ENCODE measurements around the gene STAP1. TPM values are rescaled to one million over a fixed set of nuclear protein-coding genes. Genes with fewer than 3 reads are reported as not detected.
"Not testable (repeated sequence)": the region's sequence is repeated elsewhere in the genome, so short reads cannot be mapped to it uniquely, and the experiment has no call there.

Gene STAP1
- total and polyA plus RNA-seq, 10 of the 15 experiments (the other 5 are each of a cell fraction or from before 2014, with no cell fraction given): 4.6 to 19.4 (median 9.4) TPM

- POLR2A ChIA-PET; H3K79me2 ChIP-seq (ENCODE audit: control insufficient read depth, insufficient read depth, low read length); BruUV-seq (replicated peaks); H3K4me1 ChIP-seq (ENCODE audit: control insufficient read depth, insufficient read depth, low read length); SMC1A ChIA-PET (ENCODE audit: uncharacterized antibody, unreplicated experiment); H3K4me3 ChIP-seq; H2AFZ ChIP-seq (ENCODE audit: control insufficient read depth, low read depth, low read length); ATAC-seq; H3K9me3 ChIP-seq (replicated peaks; ENCODE audit: control insufficient read depth, insufficient read depth, low read length); in situ Hi-C loops (cut with MboI); H3K4me2 ChIP-seq (ENCODE audit: control insufficient read depth, insufficient read depth); H3K27me3 ChIP-seq (replicated peaks in 1 of 2; ENCODE audit: control insufficient read depth in 2 of 2, insufficient read depth in 2 of 2, low read length in 1 of 2); intact Hi-C loops (cut with micrococcal nuclease; ENCODE audit: unreplicated experiment); FAIRE-seq; H3K9ac ChIP-seq (ENCODE audit: control insufficient read depth, insufficient read depth, low read length); RAD21 ChIA-PET (ENCODE audit: unreplicated experiment); DNase-seq (ENCODE audit: low read depth, low spot score); H3K27ac ChIP-seq (ENCODE audit: control insufficient read depth, insufficient read depth); H4K20me1 ChIP-seq (ENCODE audit: control insufficient read depth, insufficient read depth); CTCF ChIA-PET: not testable (repeated sequence)
- 88% methylated on average over 7 of the region's 30 CpGs for WGBS (ENCODE audit: insufficient coverage, insufficient replicate concordance, low lambda C conversion rate, missing lambda C conversion rate)
- peaks cover 4 to 10% of the 10 kb centered on the region in 2 experiments; a peak in 3 of 4 replicates for H3K36me3 ChIP-seq (ENCODE audit: control insufficient read depth in 2 of 2, insufficient read depth in 2 of 2, low read length in 1 of 2)
These were observed 78.5 kb downstream of the STAP1 start for GRCh38 chr4:67636978-67637377.

- ATAC-seq: no peak
- ChIA-PET CTCF (interaction anchor here (0.8 to 1.3 kb wide), 2 partner anchors 12 to 13 kb away, joined by 3 read pairs; no protein-coding TSS in a partner anchor), RAD21 (ENCODE audit: unreplicated experiment) (no interaction called here), POLR2A (no interaction called here), SMC1A (ENCODE audit: uncharacterized antibody, unreplicated experiment) (interaction anchor here (1.2 to 1.7 kb wide), 2 partner anchors 9 to 71 kb away, joined by 4 to 6 read pairs; no protein-coding TSS in a partner anchor)
- no peak for FAIRE-seq
- no peak overlapping the region for H3K4me2 ChIP-seq (ENCODE audit: control insufficient read depth, insufficient read depth)
- H3K36me3 ChIP-seq (ENCODE audit: control insufficient read depth in 2 of 2, insufficient read depth in 2 of 2, low read length in 1 of 2): peaks cover 4 to 7% of the 10 kb centered on the region in 2 experiments; a peak in 3 of 4 replicates
- H3K27me3 ChIP-seq (replicated peaks in 1 of 2; ENCODE audit: control insufficient read depth in 2 of 2, insufficient read depth in 2 of 2, low read length in 1 of 2): no peaks in the 10 kb centered on the region
- TF ChIP-seq ZBTB4 (CRISPR knock-in tag; IDR thresholded peaks at IDR 0.05) (no peak), ZZZ3 (IDR thresholded peaks at IDR 0.05; ENCODE audit: control insufficient read depth, insufficient read length, low read depth) (no peak), KLF5 (IDR thresholded peaks at IDR 0.05; ENCODE audit: partially characterized antibody) (no peak), FOXK2 (IDR thresholded peaks at IDR 0.05) (no peak), POLR2A (IDR thresholded peaks at IDR 0.05; ENCODE audit: low read depth, low read length) (no peak), SREBF1 (IDR thresholded peaks at IDR 0.05; ENCODE audit: low read length) (no peak), RUNX3 (IDR thresholded peaks at IDR 0.05; ENCODE audit: low read length) (peak; percentile 28; the same call in 1 of the 2 replicates), TCF3 (IDR thresholded peaks at IDR 0.05; ENCODE audit: borderline replicate concordance, insufficient read depth, low read depth, low read length) (no peak)
- in situ Hi-C loops (cut with MboI): no loop called here
- intact Hi-C loops (cut with micrococcal nuclease; ENCODE audit: unreplicated experiment): no loop called here
- no peaks in the 10 kb centered on the region for H3K4me1 ChIP-seq (ENCODE audit: control insufficient read depth, insufficient read depth, low read length)
- H3K9ac ChIP-seq (ENCODE audit: control insufficient read depth, insufficient read depth, low read length): no peak overlapping the region
- no peaks in the 10 kb centered on the region for H4K20me1 ChIP-seq (ENCODE audit: control insufficient read depth, insufficient read depth)
- 55% methylated on average over 5 of the region's 5 CpGs for WGBS (ENCODE audit: insufficient coverage, insufficient replicate concordance, low lambda C conversion rate, missing lambda C conversion rate)
- H3K27ac ChIP-seq (ENCODE audit: control insufficient read depth, insufficient read depth): no peak overlapping the region
- H3K79me2 ChIP-seq (ENCODE audit: control insufficient read depth, insufficient read depth, low read length): no peaks in the 10 kb centered on the region
- H2AFZ ChIP-seq (ENCODE audit: control insufficient read depth, low read depth, low read length): no peak overlapping the region
- BruUV-seq (replicated peaks): no TSS peak
- H3K9me3 ChIP-seq (replicated peaks; ENCODE audit: control insufficient read depth, insufficient read depth, low read length): no peaks in the 10 kb centered on the region; the same call in 2 of the 3 replicates
- no peak for DNase-seq (ENCODE audit: low read depth, low spot score)
- H3K4me3 ChIP-seq: no peak overlapping the region
These were observed 79.6 kb downstream of the STAP1 start for GRCh38 chr4:67638136-67638535.

Data from GM12878 (cell line).